ENCODE results near the gene PC. TPM values are rescaled to one million over a fixed set of nuclear protein-coding genes. Genes with fewer than 3 reads are reported as not detected.

The PC gene
- total RNA-seq, 4 donors from 2014 or later = 13.5 to 43.0 (median 27.5) TPM

DNA sequence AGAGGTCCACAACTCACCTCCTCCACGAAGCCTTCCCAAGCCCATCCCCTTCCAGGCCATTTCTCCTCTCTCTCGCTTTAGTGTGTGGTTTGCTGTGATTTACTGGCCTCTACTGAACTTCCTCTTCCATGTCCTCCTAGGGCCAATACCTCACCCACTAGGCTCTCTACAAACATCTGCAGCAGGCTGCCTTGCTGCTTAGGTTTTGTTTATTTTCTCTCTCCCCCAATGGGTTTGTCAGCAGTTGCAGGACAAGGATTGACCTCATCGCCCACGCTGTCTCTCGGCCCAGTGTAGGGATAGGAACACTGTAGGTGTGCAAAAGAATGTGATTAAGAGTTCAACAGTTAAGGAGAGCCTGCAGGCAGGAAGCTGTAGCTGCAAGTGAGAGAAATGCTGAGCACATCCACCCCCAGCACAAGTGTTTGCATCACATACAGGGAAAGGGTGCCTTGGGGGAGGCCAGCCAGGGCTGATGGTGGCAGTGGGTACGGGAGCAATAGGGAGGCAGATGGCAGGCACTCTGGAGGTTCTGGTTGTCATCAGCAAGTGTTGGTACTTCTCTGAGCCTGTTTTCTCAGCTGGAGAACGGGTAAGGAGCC lies 1.4 kb downstream of the PC start:
- intact Hi-C loops (cut with DNase I) = no loop called here
- DNase-seq = no peak
- Histone ChIP-seq H3K27me3 (no peaks in the 10 kb centered on the region), H3K9me3 (no peaks in the 10 kb centered on the region), H3K4me1 (peaks cover 19 to 30% (median 20%) of the 10 kb centered on the region in 3 donors), H3K27ac (peak overlapping the region in 2 of 4 donors; percentile 21 to 91), H3K36me3 (peaks cover 0 to 5% (median 0%) of the 10 kb centered on the region in 3 donors), H3K4me3 (no peak overlapping the region)
- peak in 2 of 6 experiments; percentile 4 to 22 for TF ChIP-seq CTCF (IDR thresholded peaks at IDR 0.05)
- no peak for TF ChIP-seq POLR2A (IDR thresholded peaks at IDR 0.05)
- WGBS, 2 donors = 60 to 75% methylated on average over 4 to 7 of the region's 7 CpGs

DNA sequence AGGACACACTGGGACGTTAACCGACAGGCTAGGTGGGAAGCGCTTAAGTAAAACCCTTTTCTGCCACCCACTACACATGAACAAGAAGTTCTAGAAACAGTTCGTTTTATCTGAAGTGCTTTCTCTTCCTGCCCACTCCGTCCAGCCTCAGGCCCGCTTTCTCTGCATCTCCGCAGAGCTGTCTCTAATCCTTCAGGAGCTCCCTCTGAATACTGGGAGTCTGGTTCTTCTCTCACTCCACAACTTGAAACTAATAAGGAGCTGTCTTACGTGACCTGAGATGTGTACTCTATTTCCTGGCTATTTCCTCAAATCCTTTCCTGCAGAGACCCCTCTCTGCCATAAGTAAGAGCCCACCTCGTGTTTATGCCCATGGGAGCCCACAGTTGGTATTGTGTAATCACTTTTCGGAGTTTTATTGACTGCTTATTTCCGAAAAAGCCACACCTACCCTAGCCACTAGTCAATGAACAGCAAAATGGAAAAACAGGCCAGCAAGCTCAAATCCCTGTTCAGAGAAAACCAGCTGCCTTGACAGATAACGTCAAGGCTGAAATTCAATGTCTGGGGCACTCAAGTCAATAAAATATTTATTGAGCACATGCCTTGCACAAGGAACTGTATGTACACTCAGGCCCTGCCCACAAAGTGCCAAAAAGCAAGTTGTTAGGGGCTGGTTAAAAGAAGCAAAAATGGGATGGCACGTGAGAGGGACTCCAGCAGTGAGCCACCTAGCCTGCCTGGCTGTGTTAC lies 4.9 kb downstream of the PC start:
- Histone ChIP-seq H3K27me3 (no peaks in the 10 kb centered on the region), H3K9me3 (no peaks in the 10 kb centered on the region), H3K36me3 (peaks cover 0 to 5% (median 0%) of the 10 kb centered on the region in 3 donors), H3K4me1 (peaks cover 10 to 31% (median 13%) of the 10 kb centered on the region in 3 donors), H3K4me3 (no peak overlapping the region), H3K27ac (no peak overlapping the region)
- no peak for DNase-seq
- 83 to 93% methylated on average over 13 of the region's 13 CpGs for WGBS, 2 donors
- TF ChIP-seq POLR2A (IDR thresholded peaks at IDR 0.05) (no peak), CTCF (IDR thresholded peaks at IDR 0.05) (no peak)
- intact Hi-C loops (cut with DNase I) = no loop called here

DNA sequence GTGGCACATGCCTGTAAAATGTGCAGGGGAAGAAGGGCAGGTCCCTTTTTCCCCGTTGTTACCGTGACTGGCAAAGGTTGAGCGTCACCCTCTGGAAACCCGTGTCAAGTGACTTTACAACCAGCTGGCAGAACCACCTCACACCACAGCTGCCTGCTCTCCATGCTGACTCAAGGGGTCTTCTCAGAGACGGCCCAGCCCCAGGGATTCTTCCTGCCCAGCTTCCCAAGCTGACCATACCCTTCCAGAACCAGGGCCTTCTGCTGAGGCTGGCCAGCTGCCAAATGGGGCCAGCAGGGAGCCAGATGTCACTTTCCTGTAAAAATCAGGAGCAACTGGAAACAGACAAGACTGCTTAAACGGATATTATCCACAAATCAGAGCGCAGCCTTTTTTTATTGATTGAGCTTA lies 6.3 kb downstream of the PC start:
- 79 to 84% methylated on average over 4 to 6 of the region's 7 CpGs for WGBS, 2 donors
- no peak for DNase-seq
- Histone ChIP-seq H3K4me3 (no peak overlapping the region), H3K36me3 (peaks cover 0 to 5% (median 0%) of the 10 kb centered on the region in 3 donors), H3K27ac (no peak overlapping the region), H3K27me3 (no peaks in the 10 kb centered on the region), H3K4me1 (peaks cover 2 to 22% (median 3%) of the 10 kb centered on the region in 3 donors), H3K9me3 (no peaks in the 10 kb centered on the region)
- intact Hi-C loops (cut with DNase I) = no loop called here
- TF ChIP-seq CTCF (IDR thresholded peaks at IDR 0.05) = no peak
- TF ChIP-seq POLR2A (IDR thresholded peaks at IDR 0.05) = no peak

GRCh38 chr11:66951135-66951534 lies 7.0 kb downstream of the PC start:
- no peak for TF ChIP-seq CTCF (IDR thresholded peaks at IDR 0.05)
- no peak for TF ChIP-seq POLR2A (IDR thresholded peaks at IDR 0.05)
- Histone ChIP-seq H3K9me3 (no peaks in the 10 kb centered on the region), H3K27ac (no peak overlapping the region), H3K4me1 (peaks cover 0 to 14% (median 0%) of the 10 kb centered on the region in 3 donors), H3K36me3 (peaks cover 0 to 5% (median 0%) of the 10 kb centered on the region in 3 donors), H3K27me3 (no peaks in the 10 kb centered on the region), H3K4me3 (no peak overlapping the region)
- WGBS, 2 donors = 84 to 88% methylated on average over 5 to 7 of the region's 10 CpGs
- intact Hi-C loops (cut with DNase I) = no loop called here
- no peak for DNase-seq

- H3K27me3 ChIP-seq = no peaks in the 10 kb centered on the region
- WGBS, 2 donors = 24 to 41% methylated on average over 7 of the region's 8 CpGs
- intact Hi-C loops (cut with DNase I) = no loop called here
- no peaks in the 10 kb centered on the region for H3K9me3 ChIP-seq
- no peak for TF ChIP-seq CTCF (IDR thresholded peaks at IDR 0.05)
- TF ChIP-seq POLR2A (IDR thresholded peaks at IDR 0.05) = no peak
- peaks cover 0 to 5% (median 0%) of the 10 kb centered on the region in 3 donors for H3K36me3 ChIP-seq
- H3K4me3 ChIP-seq = no peak overlapping the region
- H3K27ac ChIP-seq = peak overlapping the region; percentile 12 to 53 (median 30)
- no peak for DNase-seq
- H3K4me1 ChIP-seq = peaks cover 0 to 12% (median 0%) of the 10 kb centered on the region in 3 donors
Observed at GRCh38 chr11:66950112-66950535, 8.1 kb downstream of the PC start.
